GM12878 (cell line): ENCODE data around the gene DCT. TPM values are rescaled to one million over a fixed set of nuclear protein-coding genes. Genes with fewer than 3 reads are reported as not detected.

Experiments
- ATAC-seq: fragments of 200-7000 bp; cut with Tn5 transposase; 3 replicates; pipeline ENCODE4 v1.9.1; 2020; ENCODE audit warnings: mild to moderate bottlenecking, moderate library complexity
- BruUV-seq: library from RNA; stranded (reverse); fragments of 400-500 nt; replicated peaks from 2 replicates; lab custom pipeline; 2021; lab: Mats Ljungman, UMichigan
- CTCF ChIA-PET: fragments of 300-600 bp; sonication (Branson Sonifier 250); formaldehyde crosslinking; extraction: SDS; loops from one replicate; lab custom pipeline; 2021; ENCODE audit warnings: inconsistent platforms; lab: Yijun Ruan, JAX
- POLR2A ChIA-PET: fragments of 350-600 bp; formaldehyde crosslinking; extraction: SDS; loops from one replicate; lab custom pipeline; 2021; ENCODE audit warnings: inconsistent platforms; lab: Charles Lee
- RAD21 ChIA-PET: fragments of 300-600 bp; sonication (Branson Sonifier 250); formaldehyde crosslinking; loops from one replicate; lab custom pipeline; 2023; ENCODE audit warnings: antibody characterized with exemption; ENCODE audit not compliant: unreplicated experiment; lab: Charles Lee
- SMC1A ChIA-PET: fragments of 300-600 bp; sonication (Branson Sonifier 250); formaldehyde crosslinking; loops from one replicate; lab custom pipeline; 2023; ENCODE audit not compliant: unreplicated experiment, uncharacterized antibody; lab: Charles Lee
- DNase-seq: peaks from one replicate; pipeline ENCODE4 v3.0.0-alpha.2; 2011; ENCODE audit warnings: low read depth, low spot score
- FAIRE-seq: peaks from 3 replicates; lab custom pipeline; 2011; peaks lifted over from hg19 to GRCh38; lab: Jason Lieb, UNC
- H2AFZ ChIP-seq: 2 replicates; pipeline ENCODE4 v1.6.0; 2011; ENCODE audit warnings: low read depth, low read length, control low read depth; ENCODE audit not compliant: control insufficient read depth
- H3K27ac ChIP-seq: 2 replicates; pipeline ENCODE4 v1.5.1; 2011; ENCODE audit warnings: control low read depth; ENCODE audit not compliant: control insufficient read depth, insufficient read depth
- H3K27me3 ChIP-seq, 2 experiments: replicated peaks in 1 of 2; 2 replicates each; pipeline versions ENCODE4 v1.6.0 to v1.6.1; 2011; ENCODE audit warnings: low read length in 1 of 2; ENCODE audit not compliant: control insufficient read depth in 2 of 2, insufficient read depth in 2 of 2
- H3K36me3 ChIP-seq, 2 experiments: 2 replicates each; pipeline ENCODE4 v1.5.1; 2011; ENCODE audit warnings: low read length in 1 of 2; ENCODE audit not compliant: control insufficient read depth in 2 of 2, insufficient read depth in 2 of 2
- H3K4me1 ChIP-seq: 2 replicates; pipeline ENCODE4 v1.6.1; 2011; ENCODE audit warnings: mild to moderate bottlenecking, low read length, moderate library complexity, mixed read lengths; ENCODE audit not compliant: control insufficient read depth, insufficient read depth
- H3K4me2 ChIP-seq: 2 replicates; pipeline ENCODE4 v1.6.0; 2011; ENCODE audit warnings: control low read depth; ENCODE audit not compliant: control insufficient read depth, insufficient read depth
- H3K4me3 ChIP-seq: fragments of 200-600 bp; sonication (generic); 2 replicates; pipeline ENCODE4 v1.5.1; 2016
- H3K79me2 ChIP-seq: 2 replicates; pipeline ENCODE4 v1.6.0; 2011; ENCODE audit warnings: low read length; ENCODE audit not compliant: control insufficient read depth, insufficient read depth
- H3K9ac ChIP-seq: 2 replicates; pipeline ENCODE4 v1.8.0; 2011; ENCODE audit warnings: low read length, control low read depth, mixed read lengths; ENCODE audit not compliant: control insufficient read depth, insufficient read depth
- H3K9me3 ChIP-seq: replicated peaks from 3 replicates; pipeline ENCODE4 v1.5.1; 2011; ENCODE audit warnings: mild to moderate bottlenecking, low read length; ENCODE audit not compliant: control insufficient read depth, insufficient read depth
- H4K20me1 ChIP-seq: 2 replicates; pipeline ENCODE4 v1.6.0; 2011; ENCODE audit not compliant: control insufficient read depth, insufficient read depth
- ESRRA ChIP-seq: IDR thresholded peaks from 2 replicates; pipeline ENCODE4 v1.6.1; 2012; ENCODE audit warnings: mild to moderate bottlenecking, low read length, improper control_type of control experiment
- PAX8 ChIP-seq: fragments of 450-650 bp; IDR thresholded peaks from 2 replicates; pipeline ENCODE4 v1.6.1; 2017; ENCODE audit warnings: mild to moderate bottlenecking, moderate library complexity
- PRDM15 ChIP-seq: fragments of 450-650 bp; formaldehyde crosslinking; IDR thresholded peaks from 2 replicates; pipeline ENCODE4 v1.4.0; 2020; ENCODE audit warnings: mild to moderate bottlenecking, moderate library complexity
- ZNF687 ChIP-seq: fragments of 450-650 bp; IDR thresholded peaks from 2 replicates; pipeline ENCODE4 v1.6.1; 2017; ENCODE audit warnings: mild to moderate bottlenecking, moderate library complexity
- WGBS: methylation state at CpG from one replicate; pipeline ENCODE4 v1.1.6; 2016; ENCODE audit warnings: low lambda C conversion rate; ENCODE audit not compliant: insufficient replicate concordance, insufficient coverage; ENCODE audit errors: missing lambda C conversion rate; 5-methylcytosine and 5-hydroxymethylcytosine counted together
- in situ Hi-C: fragments of 300-500 bp; cut with MboI; formaldehyde crosslinking; loops from 9 replicates; pipeline ENCODE4 v1.14.3; 2018; ENCODE audit warnings: mixed read lengths
- intact Hi-C: fragments of 100-400 bp; cut with micrococcal nuclease; formaldehyde crosslinking; loops from one replicate; pipeline ENCODE4 v1.14.2; 2022; ENCODE audit not compliant: unreplicated experiment
- polyA plus RNA-seq, 11 experiments: library from polyadenylated mRNA; depleted of rRNA in 4 of 11; unstranded in 6 of 11; stranded (reverse) in 5 of 11; fragments of >200 nt; fragmentation: Nextera tagmentation in 4 of 11; fragmentation: Illumina TruSeq in 1 of 11; extraction: Ambion mirVana in 4 of 11; extraction: Trizol in 1 of 11; gene quantifications; 1 replicate in 1 of 11; 2 replicates in 10 of 11; pipeline versions ENCODE4 v1.2.1 to v1.2.3, GENCODE V29; 2011 to 2016; ENCODE audit warnings: inconsistent platforms in 2 of 11, missing spikeins in 2 of 11, low read depth in 1 of 11
- total RNA-seq, 4 experiments: library from RNA; depleted of rRNA in 3 of 4; stranded (reverse); fragments of >200 nt in 3 of 4; fragmentation: Illumina TruSeq in 1 of 4; extraction: Trizol in 1 of 4; gene quantifications; 2 replicates each; pipeline versions ENCODE4 v1.2.1 to v1.2.3, GENCODE V29; 2013 to 2021

Gene DCT
- total and polyA plus RNA-seq, 10 of the 15 experiments (the other 5 are each of a cell fraction or from before 2014, with no cell fraction given), result 0.04 to 0.29 TPM; not detected in 8

- TF ChIP-seq ZNF687, result no peak
- TF ChIP-seq PAX8, result no peak
- TF ChIP-seq, all 136 proteins: peak for 0
Observed at GRCh38 chr13:94495806-94496205, 16.3 kb upstream of the DCT start (continued).

- no TSS peak for BruUV-seq
- RAD21 ChIA-PET, result no interaction called here
Observed at GRCh38 chr13:94494026-94494425, 14.5 kb upstream of the DCT start.

More at GRCh38 chr13:94494026-94494425, 14.5 kb upstream of the DCT start:
- ATAC-seq (no peak), FAIRE-seq (no peak), DNase-seq (no peak)
- in situ Hi-C loops (no loop called here), intact Hi-C loops (no loop called here)
- WGBS, result 3% methylated on average over 2 of the region's 2 CpGs
- H3K4me3 ChIP-seq, result no peak overlapping the region
- no peaks in the 10 kb centered on the region for H3K4me1 ChIP-seq
- TF ChIP-seq PRDM15 (CRISPR knock-in tag), result no peak
- TF ChIP-seq ESRRA, result no peak
- no peaks in the 10 kb centered on the region for H4K20me1 ChIP-seq
- H3K4me2 ChIP-seq, result no peak overlapping the region
- H3K36me3 ChIP-seq, result no peaks in the 10 kb centered on the region
- H3K27ac ChIP-seq, result no peak overlapping the region
- ChIA-PET SMC1A (no interaction called here), POLR2A (no interaction called here), CTCF (interaction anchor here (1.0 kb wide), 1 partner anchor 55 kb away, joined by 3 read pairs; no protein-coding TSS in a partner anchor)
- H3K27me3 ChIP-seq, result no peaks in the 10 kb centered on the region; a peak in 1 of 4 replicates
- H3K9me3 ChIP-seq, result no peaks in the 10 kb centered on the region
- no peaks in the 10 kb centered on the region for H3K79me2 ChIP-seq
- no peak overlapping the region for H2AFZ ChIP-seq
- no peak overlapping the region for H3K9ac ChIP-seq
